ENCODE data around the gene BCL6B. TPM values are rescaled to one million over a fixed set of nuclear protein-coding genes. Genes with fewer than 3 reads are reported as not detected.
A peak's percentile ranks its signal among the peaks of the same experiment; 100 is the strongest.

The BCL6B gene
- total RNA-seq, 5 donors from 2014 or later (not counting 1 experiment from before 2014, with no cell fraction given): 0.53 TPM; not detected in 4

DNA sequence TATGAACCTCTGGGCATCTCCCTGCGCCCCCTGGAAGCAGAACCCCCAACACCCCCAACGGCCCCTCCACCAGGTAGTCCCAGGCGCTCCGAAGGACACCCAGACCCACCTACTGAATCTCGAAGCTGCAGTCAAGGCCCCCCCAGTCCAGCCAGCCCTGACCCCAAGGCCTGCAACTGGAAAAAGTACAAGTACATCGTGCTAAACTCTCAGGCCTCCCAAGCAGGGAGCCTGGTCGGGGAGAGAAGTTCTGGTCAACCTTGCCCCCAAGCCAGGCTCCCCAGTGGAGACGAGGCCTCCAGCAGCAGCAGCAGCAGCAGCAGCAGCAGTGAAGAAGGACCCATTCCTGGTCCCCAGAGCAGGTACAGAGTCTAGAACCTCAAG is 1.5 kb downstream of the BCL6B start:
- POLR2A ChIA-PET: interaction anchor here in 1 of 2 donors (0.8 kb wide), 1 partner anchor 11 kb away, joined by 5 read pairs; the partner anchor contains the start of gene SLC16A13
- 91% methylated on average over 5 of the region's 8 CpGs for WGBS (ENCODE audit: insufficient coverage)
- Mint-ChIP-seq H3K27me3 (no peaks in the 10 kb centered on the region), H3K9me3 (no peaks in the 10 kb centered on the region), H3K4me1 (peaks cover 37 to 49% (median 44%) of the 10 kb centered on the region in 3 donors), H3K27ac (no peak overlapping the region), H3K36me3 (no peaks in the 10 kb centered on the region), H3K4me3 (peak overlapping the region in 1 of 3 donors; percentile 83)
- Histone ChIP-seq H3K4me3 (ENCODE audit: control insufficient read depth in 1 of 2, extremely low read depth in 1 of 2, low read length in 1 of 2) (no peak overlapping the region), H3K36me3 (ENCODE audit: control insufficient read depth in 2 of 2, extremely low read depth in 1 of 2, insufficient read depth in 1 of 2, low read length in 1 of 2) (no peaks in the 10 kb centered on the region), H3K9me3 (no peaks in the 10 kb centered on the region), H3K27ac (ENCODE audit: low read length) (no peak overlapping the region), H3K4me1 (ENCODE audit: control insufficient read depth in 1 of 2, extremely low read depth in 1 of 2, insufficient read depth in 2 of 2, low read length in 2 of 2) (peaks cover 11 to 34% of the 10 kb centered on the region in 2 experiments), H3K27me3 (replicated peaks in 1 of 2; ENCODE audit: control insufficient read depth in 2 of 2, extremely low read depth in 1 of 2, insufficient read depth in 2 of 2, low read length in 1 of 2) (peaks cover 0 to 18% of the 10 kb centered on the region in 2 experiments)
- CTCF ChIA-PET: interaction anchor here in 1 of 2 donors (0.8 to 0.9 kb wide), 2 partner anchors 11 to 20 kb away, joined by 3 to 4 read pairs; partner anchors contain the start of gene SLC16A13
- no peak for DNase-seq
- no peak for ATAC-seq (replicated peaks in 1 of 4)

DNA sequence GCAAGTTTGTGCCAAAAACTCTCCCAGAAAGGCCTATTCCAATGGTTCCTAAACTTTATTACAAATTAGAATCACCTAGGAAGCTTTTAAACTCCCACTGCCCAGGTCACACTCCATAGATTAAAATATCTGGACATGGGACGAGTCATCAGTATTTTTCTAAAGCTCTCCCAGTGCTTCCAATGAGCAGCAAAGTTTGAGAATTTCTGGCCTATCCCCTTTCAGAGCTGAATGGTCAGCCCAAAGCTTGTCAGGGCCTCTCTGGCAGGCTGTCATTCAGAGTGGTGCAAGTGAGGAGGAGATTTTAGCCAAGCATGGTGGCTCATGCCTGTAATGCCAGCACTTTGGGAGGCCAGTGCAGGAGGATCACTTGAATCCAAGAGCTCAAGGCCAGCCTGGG is 2.4 kb downstream of the BCL6B start:
- H3K9me3 ChIP-seq: no peaks in the 10 kb centered on the region
- ChIA-PET CTCF (interaction anchor here (0.5 to 0.9 kb wide), 4 partner anchors 17 to 280 kb away, joined by 3 to 7 read pairs (median 4); no protein-coding TSS in a partner anchor), POLR2A (no interaction called here)
- H3K36me3 ChIP-seq (ENCODE audit: control insufficient read depth in 2 of 2, extremely low read depth in 1 of 2, insufficient read depth in 1 of 2, low read length in 1 of 2): no peaks in the 10 kb centered on the region
- no CpG with 5 or more reads among the region's 1 CpG for WGBS (ENCODE audit: insufficient coverage)
- no peaks in the 10 kb centered on the region for H3K9me3 Mint-ChIP-seq
- H3K36me3 Mint-ChIP-seq: no peaks in the 10 kb centered on the region
- no peak overlapping the region for H3K4me3 Mint-ChIP-seq
- H3K4me3 ChIP-seq (ENCODE audit: control insufficient read depth in 1 of 2, extremely low read depth in 1 of 2, low read length in 1 of 2): no peak overlapping the region
- H3K27ac Mint-ChIP-seq: no peak overlapping the region
- peaks cover 0 to 18% of the 10 kb centered on the region in 2 experiments for H3K27me3 ChIP-seq (replicated peaks in 1 of 2; ENCODE audit: control insufficient read depth in 2 of 2, extremely low read depth in 1 of 2, insufficient read depth in 2 of 2, low read length in 1 of 2)
- H3K27me3 Mint-ChIP-seq: no peaks in the 10 kb centered on the region
- DNase-seq: no peak
- ATAC-seq (replicated peaks in 1 of 4): no peak
- H3K4me1 Mint-ChIP-seq: peaks cover 45 to 56% (median 53%) of the 10 kb centered on the region in 3 donors
- no peak overlapping the region for H3K27ac ChIP-seq (ENCODE audit: low read length)
- H3K4me1 ChIP-seq (ENCODE audit: control insufficient read depth in 1 of 2, extremely low read depth in 1 of 2, insufficient read depth in 2 of 2, low read length in 2 of 2): peaks cover 19 to 42% of the 10 kb centered on the region in 2 experiments

DNA sequence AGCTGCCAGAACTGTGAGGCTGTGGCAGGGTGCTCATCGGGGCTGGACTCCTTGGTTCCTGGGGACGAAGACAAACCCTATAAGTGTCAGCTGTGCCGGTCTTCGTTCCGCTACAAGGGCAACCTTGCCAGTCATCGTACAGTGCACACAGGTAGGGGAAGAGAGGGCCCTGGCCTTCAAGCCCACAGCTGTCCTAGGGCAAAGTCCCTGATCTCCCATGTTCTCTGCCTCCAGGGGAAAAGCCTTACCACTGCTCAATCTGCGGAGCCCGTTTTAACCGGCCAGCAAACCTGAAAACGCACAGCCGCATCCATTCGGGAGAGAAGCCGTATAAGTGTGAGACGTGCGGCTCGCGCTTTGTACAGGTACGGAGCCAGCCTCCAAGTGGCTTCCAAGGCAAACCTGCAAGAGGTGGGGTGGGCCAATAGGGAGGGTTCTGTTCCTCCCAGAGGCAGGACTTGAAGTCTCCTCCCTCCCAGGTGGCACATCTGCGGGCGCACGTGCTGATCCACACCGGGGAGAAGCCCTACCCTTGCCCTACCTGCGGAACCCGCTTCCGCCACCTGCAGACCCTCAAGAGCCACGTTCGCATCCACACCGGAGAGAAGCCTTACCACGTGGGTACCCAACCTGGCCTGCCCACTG is 3.7 kb downstream of the BCL6B start:
- H3K27ac Mint-ChIP-seq: no peak overlapping the region
- CTCF ChIA-PET: no interaction called here
- POLR2A ChIA-PET: no interaction called here

DNA sequence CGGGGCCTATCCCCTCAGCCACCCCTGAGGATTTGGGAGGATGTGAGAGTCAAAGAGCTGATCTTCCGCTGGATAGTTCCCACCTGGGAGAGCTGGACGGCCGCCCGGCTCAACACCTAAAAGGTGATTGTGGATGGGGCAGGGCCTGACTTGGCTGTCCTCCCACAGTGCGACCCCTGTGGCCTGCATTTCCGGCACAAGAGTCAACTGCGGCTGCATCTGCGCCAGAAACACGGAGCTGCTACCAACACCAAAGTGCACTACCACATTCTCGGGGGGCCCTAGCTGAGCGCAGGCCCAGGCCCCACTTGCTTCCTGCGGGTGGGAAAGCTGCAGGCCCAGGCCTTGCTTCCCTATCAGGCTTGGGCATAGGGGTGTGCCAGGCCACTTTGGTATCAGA is 4.5 kb downstream of the BCL6B start:
- ChIA-PET POLR2A (no interaction called here), CTCF (no interaction called here)
- Mint-ChIP-seq H3K36me3 (no peaks in the 10 kb centered on the region), H3K27ac (no peak overlapping the region), H3K9me3 (no peaks in the 10 kb centered on the region), H3K4me3 (no peak overlapping the region), H3K4me1 (peaks cover 41 to 54% (median 50%) of the 10 kb centered on the region in 3 donors), H3K27me3 (no peaks in the 10 kb centered on the region)
- WGBS (ENCODE audit: insufficient coverage): 91% methylated on average over 8 of the region's 13 CpGs
- H3K27ac ChIP-seq (ENCODE audit: low read length): no peak overlapping the region
- ATAC-seq (replicated peaks in 1 of 4): no peak
- DNase-seq: no peak
- H3K27me3 ChIP-seq (replicated peaks in 1 of 2; ENCODE audit: control insufficient read depth in 2 of 2, extremely low read depth in 1 of 2, insufficient read depth in 2 of 2, low read length in 1 of 2): peaks cover 0 to 10% of the 10 kb centered on the region in 2 experiments
- peaks cover 30 to 47% of the 10 kb centered on the region in 2 experiments for H3K4me1 ChIP-seq (ENCODE audit: control insufficient read depth in 1 of 2, extremely low read depth in 1 of 2, insufficient read depth in 2 of 2, low read length in 2 of 2)
- H3K36me3 ChIP-seq (ENCODE audit: control insufficient read depth in 2 of 2, extremely low read depth in 1 of 2, insufficient read depth in 1 of 2, low read length in 1 of 2): no peaks in the 10 kb centered on the region
- H3K4me3 ChIP-seq (ENCODE audit: control insufficient read depth in 1 of 2, extremely low read depth in 1 of 2, low read length in 1 of 2): no peak overlapping the region
- no peaks in the 10 kb centered on the region for H3K9me3 ChIP-seq

More for the DNA sequence above, 3.7 kb downstream of the BCL6B start:
- Mint-ChIP-seq H3K36me3 (no peaks in the 10 kb centered on the region), H3K27me3 (no peaks in the 10 kb centered on the region), H3K9me3 (no peaks in the 10 kb centered on the region), H3K4me3 (no peak overlapping the region), H3K4me1 (peaks cover 46 to 56% (median 52%) of the 10 kb centered on the region in 3 donors)
- Histone ChIP-seq H3K36me3 (ENCODE audit: control insufficient read depth in 2 of 2, extremely low read depth in 1 of 2, insufficient read depth in 1 of 2, low read length in 1 of 2) (no peaks in the 10 kb centered on the region), H3K27ac (ENCODE audit: low read length) (no peak overlapping the region), H3K9me3 (no peaks in the 10 kb centered on the region), H3K4me3 (ENCODE audit: control insufficient read depth in 1 of 2, extremely low read depth in 1 of 2, low read length in 1 of 2) (no peak overlapping the region), H3K4me1 (ENCODE audit: control insufficient read depth in 1 of 2, extremely low read depth in 1 of 2, insufficient read depth in 2 of 2, low read length in 2 of 2) (peaks cover 24 to 47% of the 10 kb centered on the region in 2 experiments), H3K27me3 (replicated peaks in 1 of 2; ENCODE audit: control insufficient read depth in 2 of 2, extremely low read depth in 1 of 2, insufficient read depth in 2 of 2, low read length in 1 of 2) (peaks cover 0 to 17% of the 10 kb centered on the region in 2 experiments)
- DNase-seq: no peak
- WGBS (ENCODE audit: insufficient coverage): 97% methylated on average over 25 of the region's 29 CpGs
- no peak for ATAC-seq (replicated peaks in 1 of 4)

DNA sequence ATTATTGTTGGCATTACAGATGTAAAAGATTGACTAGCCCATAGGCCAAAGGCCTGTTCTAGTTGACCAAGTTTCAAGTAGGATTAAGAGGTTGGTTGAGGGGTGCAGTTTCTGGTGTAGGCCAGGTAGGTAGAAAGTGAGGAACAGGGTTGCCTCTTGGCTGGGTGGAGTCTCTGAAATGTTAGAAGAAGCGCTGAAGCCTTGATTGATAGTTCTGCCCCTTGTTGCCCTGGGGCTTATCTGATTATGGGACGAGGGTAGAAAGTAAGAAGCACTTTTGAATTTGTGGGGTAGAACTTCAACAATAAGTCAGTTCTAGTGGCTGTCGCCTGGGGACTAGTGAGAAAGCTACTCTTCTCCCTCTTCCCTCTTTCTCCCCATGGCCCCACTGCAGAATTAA is 6.2 kb downstream of the BCL6B start:
- peak overlapping the region in 1 of 3 donors; percentile 75 for H3K4me3 Mint-ChIP-seq
- Histone ChIP-seq H3K27ac (ENCODE audit: low read length) (no peak overlapping the region), H3K4me1 (ENCODE audit: control insufficient read depth in 1 of 2, extremely low read depth in 1 of 2, insufficient read depth in 2 of 2, low read length in 2 of 2) (peaks cover 30 to 46% of the 10 kb centered on the region in 2 experiments), H3K27me3 (replicated peaks in 1 of 2; ENCODE audit: control insufficient read depth in 2 of 2, extremely low read depth in 1 of 2, insufficient read depth in 2 of 2, low read length in 1 of 2) (no peaks in the 10 kb centered on the region), H3K4me3 (ENCODE audit: control insufficient read depth in 1 of 2, extremely low read depth in 1 of 2, low read length in 1 of 2) (no peak overlapping the region), H3K9me3 (no peaks in the 10 kb centered on the region), H3K36me3 (ENCODE audit: control insufficient read depth in 2 of 2, extremely low read depth in 1 of 2, insufficient read depth in 1 of 2, low read length in 1 of 2) (no peaks in the 10 kb centered on the region)
- H3K36me3 Mint-ChIP-seq: no peaks in the 10 kb centered on the region
- 88% methylated on average over 1 of the region's 3 CpGs for WGBS (ENCODE audit: insufficient coverage)
- peaks cover 36 to 54% (median 52%) of the 10 kb centered on the region in 3 donors for H3K4me1 Mint-ChIP-seq
- H3K9me3 Mint-ChIP-seq: no peaks in the 10 kb centered on the region
- H3K27me3 Mint-ChIP-seq: no peaks in the 10 kb centered on the region
- ChIA-PET CTCF (no interaction called here), POLR2A (no interaction called here)
- DNase-seq (no peak), ATAC-seq (replicated peaks in 1 of 4) (no peak)
- peak overlapping the region; percentile 66 to 86 for H3K27ac Mint-ChIP-seq

DNA sequence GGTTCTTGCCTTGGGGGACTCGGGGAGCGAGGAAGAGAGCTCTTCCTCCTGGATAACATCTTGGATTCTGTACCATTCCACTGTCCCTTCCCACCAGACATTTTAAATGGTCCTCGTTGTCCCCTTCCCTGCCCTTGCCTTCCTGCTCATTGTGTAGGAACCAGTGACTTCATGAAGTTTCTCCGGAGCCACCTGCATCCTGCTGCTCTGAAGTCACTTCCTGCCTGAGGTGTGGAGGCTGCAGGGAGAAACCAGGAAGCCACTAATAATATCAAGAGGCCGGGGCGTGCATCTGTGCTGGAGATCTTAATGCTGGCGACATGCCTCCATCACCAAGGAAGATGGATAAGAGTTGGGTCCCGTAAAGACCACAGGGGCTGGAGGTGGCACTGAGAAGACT is 6.8 kb downstream of the BCL6B start:
- peak; percentile 67 to 89 (median 76) for ATAC-seq (replicated peaks in 1 of 4)

More for the DNA sequence above, 6.8 kb downstream of the BCL6B start:
- Histone ChIP-seq H3K4me1 (ENCODE audit: control insufficient read depth in 1 of 2, extremely low read depth in 1 of 2, insufficient read depth in 2 of 2, low read length in 2 of 2) (peaks cover 35 to 50% of the 10 kb centered on the region in 2 experiments), H3K27ac (ENCODE audit: low read length) (peak overlapping the region; percentile 32), H3K27me3 (replicated peaks in 1 of 2; ENCODE audit: control insufficient read depth in 2 of 2, extremely low read depth in 1 of 2, insufficient read depth in 2 of 2, low read length in 1 of 2) (no peaks in the 10 kb centered on the region), H3K36me3 (ENCODE audit: control insufficient read depth in 2 of 2, extremely low read depth in 1 of 2, insufficient read depth in 1 of 2, low read length in 1 of 2) (no peaks in the 10 kb centered on the region), H3K9me3 (no peaks in the 10 kb centered on the region), H3K4me3 (ENCODE audit: control insufficient read depth in 1 of 2, extremely low read depth in 1 of 2, low read length in 1 of 2) (peak overlapping the region; percentile 8 to 15)
- Mint-ChIP-seq H3K4me3 (peak overlapping the region; percentile 52 to 75 (median 57)), H3K4me1 (peaks cover 40 to 57% (median 56%) of the 10 kb centered on the region in 3 donors), H3K9me3 (no peaks in the 10 kb centered on the region), H3K27ac (peak overlapping the region; percentile 75 to 86), H3K36me3 (no peaks in the 10 kb centered on the region), H3K27me3 (no peaks in the 10 kb centered on the region)
- ChIA-PET POLR2A (interaction anchor here in 1 of 2 donors (0.6 kb wide), 1 partner anchor 241 kb away, joined by 5 read pairs; no protein-coding TSS in a partner anchor), CTCF (no interaction called here)
- WGBS (ENCODE audit: insufficient coverage): 48% methylated on average over 4 of the region's 8 CpGs
- peak in 8 of 35 experiments; percentile 28 to 62 (median 38) for DNase-seq

Data from T-cell (primary cell).